IPS DF 6.9 (cell line): ENCODE measurements around the gene DYRK1B.
A peak's percentile ranks its signal among the peaks of the same experiment; 100 is the strongest.
"Not testable (repeated sequence)": the region's sequence is repeated elsewhere in the genome, so short reads cannot be mapped to it uniquely, and the experiment has no call there.

Experiments used
- DNase-seq: peaks from one replicate; pipeline ENCODE4 v3.0.0-alpha.2; 2013; ENCODE audit warnings: low read depth, low spot score
- H3K27ac ChIP-seq: one replicate; pipeline ENCODE4 v1.5.1; 2013; ENCODE audit warnings: low read length, control low read depth
- H3K27me3 ChIP-seq: 2 replicates; pipeline ENCODE4 v1.6.1; 2013; ENCODE audit warnings: mild to moderate bottlenecking, low read length; ENCODE audit not compliant: control insufficient read depth, insufficient read depth
- H3K36me3 ChIP-seq: 2 replicates; pipeline ENCODE4 v1.6.1; 2013; ENCODE audit warnings: low read length; ENCODE audit not compliant: control insufficient read depth, insufficient read depth
- H3K4me1 ChIP-seq: 2 replicates; pipeline ENCODE4 v1.6.1; 2013; ENCODE audit warnings: low read length; ENCODE audit not compliant: control insufficient read depth, insufficient read depth
- H3K4me3 ChIP-seq: 2 replicates; pipeline ENCODE4 v1.5.1; 2013; ENCODE audit warnings: mild to moderate bottlenecking, low read length
- H3K9me3 ChIP-seq: 2 replicates; pipeline ENCODE4 v1.6.1; 2013; ENCODE audit warnings: low read length, inconsistent platforms; ENCODE audit not compliant: control insufficient read depth, insufficient read depth
- WGBS: extraction: QIAGEN DNeasy Blood & Tissue Kit; methylation state at CpG from one replicate; pipeline ENCODE4 v1.1.7; 2013; ENCODE audit warnings: mixed read lengths, missing lambda C conversion rate; ENCODE audit not compliant: insufficient read length, insufficient coverage; 5-methylcytosine and 5-hydroxymethylcytosine counted together

Gene DYRK1B

GRCh38 chr19:39825093-39825463 lies 8.9 kb downstream of the DYRK1B start:
- H3K27ac ChIP-seq = no peak overlapping the region
- H3K36me3 ChIP-seq = peaks cover 14% of the 10 kb centered on the region
- H3K27me3 ChIP-seq = no peaks in the 10 kb centered on the region
- no CpG with 5 or more reads among the region's 11 CpGs for WGBS
- no peak overlapping the region for H3K4me3 ChIP-seq
- no peak for DNase-seq
- no peaks in the 10 kb centered on the region for H3K9me3 ChIP-seq
- H3K4me1 ChIP-seq = peaks cover 2% of the 10 kb centered on the region; the same call in 1 of the 2 replicates

- WGBS = no CpG with 5 or more reads among the region's 47 CpGs
- Histone ChIP-seq H3K4me3 (peak overlapping the region; percentile 62), H3K36me3 (peaks cover 8% of the 10 kb centered on the region)
Observed at GRCh38 chr19:39824143-39825092, 9.5 kb downstream of the DYRK1B start.

GRCh38 chr19:39823686-39824085 lies 10.3 kb downstream of the DYRK1B start:
- Histone ChIP-seq H3K4me3 (peak overlapping the region; percentile 62; the same call in 1 of the 2 replicates), H3K27me3 (no peaks in the 10 kb centered on the region), H3K9me3 (no peaks in the 10 kb centered on the region), H3K36me3 (peaks cover 8% of the 10 kb centered on the region), H3K27ac (no peak overlapping the region), H3K4me1 (peaks cover 2% of the 10 kb centered on the region; the same call in 1 of the 2 replicates)
- no CpG with 5 or more reads among the region's 7 CpGs for whole genome bisulfite sequencing
- DNase-seq = no peak

More at GRCh38 chr19:39824143-39825092, 9.5 kb downstream of the DYRK1B start:
- Histone ChIP-seq H3K27me3 (no peaks in the 10 kb centered on the region), H3K27ac (no peak overlapping the region), H3K4me1 (peaks cover 2% of the 10 kb centered on the region; the same call in 1 of the 2 replicates), H3K9me3 (no peaks in the 10 kb centered on the region)
- peak; percentile 92 for DNase-seq

GRCh38 chr19:39820696-39821095 lies 13.3 kb downstream of the DYRK1B start:
- DNase-seq = no peak
- H3K9me3 ChIP-seq = no peaks in the 10 kb centered on the region
- peaks cover 2% of the 10 kb centered on the region; the same call in 1 of the 2 replicates for H3K4me1 ChIP-seq
- H3K27ac ChIP-seq = no peak overlapping the region
- H3K27me3 ChIP-seq = no peaks in the 10 kb centered on the region
- peaks cover 2% of the 10 kb centered on the region; the same call in 1 of the 2 replicates for H3K36me3 ChIP-seq
- no CpG with 5 or more reads among the region's 6 CpGs for WGBS
- no peak overlapping the region for H3K4me3 ChIP-seq

- H3K4me3 ChIP-seq = no peak overlapping the region
- no peaks in the 10 kb centered on the region for H3K36me3 ChIP-seq
- no peak for DNase-seq
- H3K27me3 ChIP-seq = no peaks in the 10 kb centered on the region
- no CpG with 5 or more reads among the region's 3 CpGs for WGBS
- H3K27ac ChIP-seq = no peak overlapping the region
- no peaks in the 10 kb centered on the region for H3K4me1 ChIP-seq
- H3K9me3 ChIP-seq = no peaks in the 10 kb centered on the region
Observed at GRCh38 chr19:39819786-39820185, 14.2 kb downstream of the DYRK1B start.

- Histone ChIP-seq H3K27me3 (no peaks in the 10 kb centered on the region), H3K4me3 (no peak overlapping the region), H3K27ac (no peak overlapping the region), H3K4me1 (no peaks in the 10 kb centered on the region), H3K9me3 (no peaks in the 10 kb centered on the region), H3K36me3 (no peaks in the 10 kb centered on the region)
- WGBS = no CpG with 5 or more reads among the region's 4 CpGs
- DNase-seq = no peak
Observed at GRCh38 chr19:39818626-39819097, 15.3 kb downstream of the DYRK1B start.

GRCh38 chr19:39817888-39818561 lies 15.9 kb downstream of the DYRK1B start:
- Histone ChIP-seq H3K4me1 (no peaks in the 10 kb centered on the region), H3K27me3 (no peaks in the 10 kb centered on the region), H3K4me3 (no peak overlapping the region), H3K27ac (no peak overlapping the region), H3K9me3 (no peaks in the 10 kb centered on the region), H3K36me3 (no peaks in the 10 kb centered on the region)
- DNase-seq = no peak
- WGBS = no CpG with 5 or more reads among the region's 12 CpGs

GRCh38 chr19:39816287-39817048 lies 17.5 kb downstream of the DYRK1B start:
- Histone ChIP-seq H3K27ac (no peak overlapping the region), H3K9me3 (no peaks in the 10 kb centered on the region), H3K4me1 (no peaks in the 10 kb centered on the region), H3K27me3 (no peaks in the 10 kb centered on the region), H3K4me3 (no peak overlapping the region), H3K36me3 (no peaks in the 10 kb centered on the region)
- no peak for DNase-seq
- no CpG with 5 or more reads among the region's 5 CpGs for WGBS

- H3K27me3 ChIP-seq = no peaks in the 10 kb centered on the region
- no peak overlapping the region for H3K27ac ChIP-seq
- H3K9me3 ChIP-seq = no peaks in the 10 kb centered on the region
- H3K36me3 ChIP-seq = no peaks in the 10 kb centered on the region
- no CpG with 5 or more reads among the region's 3 CpGs for WGBS
- H3K4me1 ChIP-seq = no peaks in the 10 kb centered on the region
- no peak overlapping the region for H3K4me3 ChIP-seq
- DNase-seq = no peak
Observed at GRCh38 chr19:39814595-39814994, 19.4 kb downstream of the DYRK1B start.

- not testable (repeated sequence) for H3K9me3 ChIP-seq, H3K36me3 ChIP-seq
- WGBS = no CpG with 5 or more reads among the region's 6 CpGs
Observed at GRCh38 chr19:39814111-39814510, 19.9 kb downstream of the DYRK1B start.

More at GRCh38 chr19:39814111-39814510, 19.9 kb downstream of the DYRK1B start:
- not testable (repeated sequence) for H3K4me3 ChIP-seq, DNase-seq, H3K27me3 ChIP-seq, H3K4me1 ChIP-seq, H3K27ac ChIP-seq
